HG02943 (cell line): Measurements from ENCODE around the gene TPD52L2.
"Not testable (repeated sequence)": the region's sequence is repeated elsewhere in the genome, so short reads cannot be mapped to it uniquely, and the experiment has no call there.

Experiments
- ATAC-seq: cut with Tn5 transposase; IDR thresholded peaks from one replicate; pipeline ENCODE4 v1.9.1; 2021; ENCODE audit warnings: mild to moderate bottlenecking, low read depth, moderate library complexity; ENCODE audit not compliant: unreplicated experiment

The TPD52L2 gene

DNA sequence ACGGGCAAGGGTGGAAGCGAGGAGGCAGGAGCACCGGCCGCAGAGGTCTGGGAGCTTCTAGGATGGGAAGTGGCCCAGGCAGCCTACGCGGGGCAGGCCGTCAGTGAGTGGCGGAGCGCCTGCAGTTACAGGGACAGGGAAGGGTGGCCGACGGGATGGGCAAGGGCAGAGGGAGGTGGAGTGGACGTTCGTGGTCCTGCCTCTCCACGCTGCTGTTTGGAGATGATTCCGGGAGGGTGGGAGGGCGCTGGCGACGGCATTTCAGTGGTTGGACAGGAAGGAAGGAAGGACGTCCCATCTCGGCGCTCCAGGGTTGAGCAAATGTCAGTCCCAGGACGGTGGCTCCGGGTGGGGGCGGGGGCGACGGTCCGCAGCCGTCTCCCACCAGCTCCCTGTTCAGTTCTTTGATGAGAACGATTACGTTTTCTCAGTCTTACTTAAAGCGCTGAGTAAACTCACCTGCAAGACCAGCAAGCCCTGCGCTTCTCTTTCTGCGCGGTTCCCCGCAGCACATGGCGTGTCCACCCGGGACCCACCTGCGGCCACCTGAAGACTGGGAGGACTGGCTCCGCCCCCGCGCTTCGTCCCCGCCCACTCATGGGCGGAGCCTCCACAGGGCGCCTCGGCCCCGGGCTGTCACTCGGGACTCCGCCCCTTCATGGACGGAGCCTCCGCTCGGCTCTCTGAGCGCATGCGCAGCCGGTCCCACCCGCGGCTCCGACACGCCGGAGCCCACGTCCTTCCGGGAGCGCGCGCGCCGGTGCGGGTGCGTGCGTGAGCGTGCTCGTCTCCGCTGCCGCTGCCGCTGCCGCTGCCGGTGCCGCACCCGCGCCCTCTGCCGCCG, 29.5 kb downstream of the TPD52L2 start, which contains the start of gene DNAJC5:
TSS of gene DNAJC5 (plus strand) at position 769 of the 844 bp plus-strand sequence. CDS start 33,220 bp downstream, outside the sequence.
- ATAC-seq = peak; percentile 80

GRCh38 chr20:63895202-63895951, 30.3 kb downstream of the TPD52L2 start:
- no peak for ATAC-seq

GRCh38 chr20:63895952-63896263, 30.8 kb downstream of the TPD52L2 start:
- no peak for ATAC-seq

- no peak for ATAC-seq
Measured at GRCh38 chr20:63896264-63897105, 31.4 kb downstream of the TPD52L2 start.

DNA sequence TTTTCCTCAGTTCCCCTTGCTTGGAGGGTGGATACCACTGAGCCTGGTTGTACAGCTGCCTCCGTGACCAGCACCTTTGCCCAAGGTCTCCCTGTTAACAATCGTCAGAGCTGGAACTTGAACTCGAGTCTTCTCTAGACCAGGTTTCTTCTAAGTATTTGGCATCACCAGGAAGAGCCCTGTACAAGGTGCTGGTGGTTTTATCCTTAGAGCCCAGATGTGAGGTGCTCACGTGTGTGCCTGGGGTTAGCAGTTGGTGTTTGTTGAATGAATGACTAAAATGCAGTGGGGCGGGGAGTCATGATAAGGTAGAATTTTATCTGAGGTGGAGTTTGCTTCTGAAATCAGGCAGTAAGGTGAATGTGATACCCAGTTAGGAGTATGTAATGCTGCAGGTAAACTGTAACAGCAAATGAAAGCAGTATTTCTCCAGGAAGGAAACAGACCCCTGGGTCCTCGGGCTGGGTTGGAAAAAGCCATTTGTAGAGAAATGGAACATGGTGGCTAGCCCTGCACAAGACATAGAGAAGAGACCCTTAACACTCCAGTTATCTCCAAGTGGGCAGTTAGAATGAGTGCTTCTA, 33.0 kb downstream of the TPD52L2 start:
- ATAC-seq = no peak

DNA sequence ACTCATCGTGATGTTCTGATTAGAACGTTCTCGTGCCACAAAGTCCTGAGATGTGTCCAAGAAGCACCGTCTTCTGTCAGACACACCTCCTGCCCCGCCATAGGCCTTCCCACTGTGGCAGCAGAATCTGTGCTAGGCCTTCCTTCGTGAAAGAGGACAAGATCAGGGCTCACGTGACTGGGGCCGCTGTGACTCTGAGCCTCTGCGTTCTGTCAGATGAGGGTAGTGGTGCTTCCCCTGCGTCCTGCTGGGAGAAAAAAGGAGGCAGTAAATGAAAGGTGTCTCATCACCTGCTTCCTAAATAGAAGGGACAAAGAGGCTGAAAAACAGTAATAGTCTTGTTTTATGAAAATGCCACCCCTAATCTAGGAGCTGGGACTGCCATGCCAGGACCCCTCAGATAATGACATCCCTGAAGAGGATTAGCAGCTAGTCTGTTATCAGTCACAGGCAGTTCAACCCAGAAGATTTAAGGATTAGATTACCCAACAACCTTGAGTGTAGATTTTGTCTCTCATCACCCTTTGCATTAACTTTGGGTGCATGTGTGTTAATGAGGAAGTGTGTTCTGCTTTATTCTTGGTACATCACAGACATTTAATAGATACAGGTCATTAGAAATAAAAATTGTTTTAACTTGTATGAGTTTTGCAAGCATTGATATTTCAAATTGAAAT, 34.0 kb downstream of the TPD52L2 start:
- no peak for ATAC-seq

- no peak for ATAC-seq
Measured at GRCh38 chr20:63900413-63900812, 35.3 kb downstream of the TPD52L2 start.

- no peak for ATAC-seq
Measured at GRCh38 chr20:63903796-63904561, 38.9 kb downstream of the TPD52L2 start.

- no peak for ATAC-seq
Measured at GRCh38 chr20:63908008-63908682, 43.1 kb downstream of the TPD52L2 start.

DNA sequence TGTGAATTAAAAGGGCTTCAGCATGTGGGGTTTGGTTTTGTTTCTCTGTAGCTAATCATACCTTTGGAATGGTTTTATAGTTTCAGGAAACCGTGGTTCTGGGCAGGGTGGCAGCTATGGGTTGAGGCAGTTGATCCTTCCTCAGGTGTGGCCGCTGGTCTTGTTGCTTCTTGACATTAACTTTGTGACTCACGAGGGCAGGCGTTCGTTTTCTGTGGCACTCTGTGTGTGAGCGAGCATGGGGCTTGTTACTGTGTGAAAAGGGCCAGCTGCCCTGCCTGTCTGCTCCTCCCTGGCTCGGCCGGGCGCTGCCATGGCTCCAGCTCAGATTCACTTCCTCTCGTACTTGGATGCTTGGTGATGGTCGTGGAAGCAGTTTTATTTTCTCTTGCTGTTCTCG, 46.1 kb downstream of the TPD52L2 start:
- no peak for ATAC-seq

DNA sequence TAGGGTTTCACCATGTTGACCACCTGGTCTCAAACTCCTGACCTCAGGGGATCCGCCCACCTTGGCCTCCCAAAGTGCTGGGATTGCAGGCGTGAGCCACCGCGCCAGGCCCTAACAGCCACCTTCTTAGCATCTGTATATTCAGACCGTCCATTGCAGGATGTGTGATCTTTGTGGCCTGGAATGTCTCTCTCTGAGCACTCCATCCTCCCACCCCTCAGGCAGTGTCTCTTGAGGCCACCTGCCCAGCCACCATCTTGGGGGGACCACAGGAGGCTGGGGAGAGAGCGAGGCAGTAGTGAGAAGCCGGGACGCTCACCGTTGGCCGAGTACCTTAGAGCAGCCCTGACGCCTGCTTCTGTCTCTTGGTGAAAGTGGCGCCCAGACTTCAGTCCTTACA, 48.7 kb downstream of the TPD52L2 start:
- ATAC-seq = no peak

DNA sequence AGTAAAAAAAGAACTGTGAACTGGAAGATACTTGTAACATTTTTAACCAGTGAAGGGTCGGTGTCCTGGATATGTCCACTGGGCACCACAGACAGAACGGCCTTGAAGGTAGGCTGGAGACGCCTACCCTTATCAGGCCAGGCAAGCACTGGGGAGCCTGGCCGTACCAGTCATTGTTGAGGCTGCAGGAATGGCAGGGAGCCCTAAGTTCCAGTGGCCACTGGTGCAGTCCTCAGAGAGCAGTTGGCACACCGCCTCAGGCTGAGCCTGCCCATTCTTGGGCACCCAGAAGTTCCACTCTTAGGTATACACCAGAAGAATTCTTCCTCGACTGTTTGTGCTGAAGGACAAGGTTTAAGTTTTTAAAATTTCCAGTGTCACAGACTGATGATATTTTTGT, 50.4 kb downstream of the TPD52L2 start:
- ATAC-seq = no peak

GRCh38 chr20:63916371-63916939, 51.4 kb downstream of the TPD52L2 start:
- ATAC-seq = not testable (repeated sequence)

DNA sequence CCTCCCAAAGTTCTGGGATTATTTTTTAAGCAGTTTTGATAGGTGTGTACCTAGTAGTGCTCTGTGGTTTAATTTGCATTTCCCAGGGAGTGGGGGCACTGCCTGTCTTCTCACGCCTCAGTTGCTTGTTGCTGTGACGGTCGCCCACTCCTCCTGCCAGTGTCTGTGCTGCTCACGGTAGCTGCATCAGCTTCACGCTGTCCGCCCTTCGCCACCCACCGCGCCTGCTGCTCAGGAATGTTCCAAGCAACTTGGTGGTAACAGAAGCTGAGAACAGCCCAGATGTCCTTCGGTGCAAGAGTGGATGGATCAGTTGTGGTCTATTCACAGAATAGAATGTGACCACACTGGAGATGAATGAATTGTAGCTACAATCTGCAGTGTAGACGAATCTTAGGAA, 52.7 kb downstream of the TPD52L2 start:
- no peak for ATAC-seq

GRCh38 chr20:63919130-63919529, 54.1 kb downstream of the TPD52L2 start:
- ATAC-seq = no peak

DNA sequence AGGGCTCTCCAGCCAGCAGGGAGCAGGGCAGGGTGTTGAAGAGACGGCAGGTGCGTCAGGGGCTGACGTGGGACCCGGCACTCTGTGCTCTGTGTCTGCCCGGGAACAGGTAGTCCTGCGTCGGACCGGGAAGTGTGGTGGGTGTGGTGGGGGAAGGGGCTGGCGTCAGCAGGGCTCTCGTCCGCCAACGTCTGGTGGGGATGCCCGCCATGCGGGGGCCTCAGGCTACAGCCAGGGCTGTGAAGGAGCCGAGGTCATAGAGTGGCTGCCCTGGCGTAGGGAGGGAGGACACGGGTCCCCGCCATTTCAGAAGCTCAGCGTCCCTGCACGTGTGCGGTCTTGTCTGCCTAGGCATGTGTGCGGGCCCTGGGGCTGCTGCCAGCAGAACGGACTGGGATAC, 55.2 kb downstream of the TPD52L2 start:
- ATAC-seq = no peak

DNA sequence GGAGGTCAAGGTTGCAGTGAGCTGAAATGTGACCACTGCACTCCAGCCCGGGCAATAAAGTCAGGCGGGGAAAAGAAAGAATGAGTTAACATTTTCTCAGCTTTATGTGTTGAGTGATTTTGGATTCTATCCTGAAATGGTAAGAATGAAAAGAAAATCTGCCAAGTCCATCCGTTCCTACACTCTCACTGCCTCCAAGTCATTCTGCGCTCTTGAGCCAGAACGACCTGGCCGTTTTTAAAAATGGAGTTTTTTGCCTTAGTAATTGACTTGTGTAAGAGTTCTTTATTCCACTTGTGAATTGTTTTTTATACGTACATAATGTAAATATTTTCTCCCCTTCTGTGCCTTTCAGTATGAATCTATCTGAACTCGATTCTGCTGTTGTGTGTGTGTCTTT, 58.6 kb downstream of the TPD52L2 start:
- ATAC-seq = no peak

- no peak for ATAC-seq
Measured at GRCh38 chr20:63924241-63924640, 59.2 kb downstream of the TPD52L2 start.
